ENCODE results near the gene ASPRV1.

DNA sequence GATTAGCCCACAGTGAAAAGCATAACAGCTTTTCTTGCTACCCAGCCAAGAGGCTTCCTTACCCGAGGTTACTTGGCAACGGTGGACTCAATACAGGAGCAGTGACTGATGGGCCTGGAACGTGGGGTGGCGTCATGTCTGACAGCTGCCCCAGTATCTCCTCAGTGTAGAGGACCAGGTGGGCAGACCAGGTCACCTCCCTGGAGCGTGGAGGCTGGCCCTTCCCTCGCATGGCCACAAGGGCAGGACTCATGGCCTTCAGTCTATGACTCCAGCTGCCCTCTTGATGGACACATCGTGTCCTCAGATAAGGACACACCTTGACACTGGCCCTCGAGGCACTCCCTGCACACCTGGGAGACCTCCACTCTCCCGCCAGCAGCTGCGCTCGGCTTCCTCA, 6.4 kb downstream of the ASPRV1 start:
- TF ChIP-seq, protein P1, sequence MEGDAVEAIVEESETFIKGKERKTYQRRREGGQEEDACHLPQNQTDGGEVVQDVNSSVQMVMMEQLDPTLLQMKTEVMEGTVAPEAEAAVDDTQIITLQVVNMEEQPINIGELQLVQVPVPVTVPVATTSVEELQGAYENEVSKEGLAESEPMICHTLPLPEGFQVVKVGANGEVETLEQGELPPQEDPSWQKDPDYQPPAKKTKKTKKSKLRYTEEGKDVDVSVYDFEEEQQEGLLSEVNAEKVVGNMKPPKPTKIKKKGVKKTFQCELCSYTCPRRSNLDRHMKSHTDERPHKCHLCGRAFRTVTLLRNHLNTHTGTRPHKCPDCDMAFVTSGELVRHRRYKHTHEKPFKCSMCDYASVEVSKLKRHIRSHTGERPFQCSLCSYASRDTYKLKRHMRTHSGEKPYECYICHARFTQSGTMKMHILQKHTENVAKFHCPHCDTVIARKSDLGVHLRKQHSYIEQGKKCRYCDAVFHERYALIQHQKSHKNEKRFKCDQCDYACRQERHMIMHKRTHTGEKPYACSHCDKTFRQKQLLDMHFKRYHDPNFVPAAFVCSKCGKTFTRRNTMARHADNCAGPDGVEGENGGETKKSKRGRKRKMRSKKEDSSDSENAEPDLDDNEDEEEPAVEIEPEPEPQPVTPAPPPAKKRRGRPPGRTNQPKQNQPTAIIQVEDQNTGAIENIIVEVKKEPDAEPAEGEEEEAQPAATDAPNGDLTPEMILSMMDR (IDR thresholded peaks at IDR 0.05; ENCODE audit: poor library complexity) = no peak
- TF ChIP-seq EZH2 (IDR thresholded peaks at IDR 0.05; ENCODE audit: borderline replicate concordance) = no peak
